Heart left ventricle (tissue), 13 donors: ENCODE measurements around the gene COL6A1.

Source experiments
- CTCF ChIP-seq, 12 donors: fragments of 200-600 bp; sonication (generic) in 4 of 12; IDR thresholded peaks; one replicate each; pipeline versions ENCODE4 v1.5.0 to v1.8.0; 2018 to 2022; ENCODE audit warnings: antibody characterized with exemption in 12 of 12, mild to moderate bottlenecking in 5 of 12
- POLR2A ChIP-seq, 2 donors: fragments of 450-650 bp; IDR thresholded peaks; one replicate each; pipeline ENCODE4 v1.6.1; 2017; ENCODE audit warnings: antibody characterized with exemption in 2 of 2, mild to moderate bottlenecking in 2 of 2, moderate library complexity in 2 of 2
- donor health status: ischemic (EF 13 %, LVEDD 7.1; RV severe dilation, severe dysfunction).
- donor health status: DM: no; HTN: yes; CAD: no.
- donor health status: DM: no; HTN: no; CAD: no.
- donor health status: ischemic (EF 25% LVEDD 6.9; RV normal size, moderate dysfunction).
- donor health status: ischemic (EF 25% LVEDD 5.7; RV mildly dilated, moderate dysfunction).
- donor health status: ischemic (EF 35%, LVEDD 5.7; RV mildly dilated, moderate dysfunction).
- donor health status: nonischemic (EF 11% LVEDD 7.7; RV severe dilation, severe dysfunction).
- donor health status: DM: yes; HTN: yes; CAD: no.
- donor health status: PGD.
- donor health status: ischemic (EF 29% LVEDD 5.4; RV normal size, mild dysfunction).
- donor health status: nonischemic (EF 23%, LVEDD 6.1; RV moderate dilation, normal function).

GRCh38 chr21:46037331-46038325 lies 56.1 kb downstream of the COL6A1 start:
- TF ChIP-seq CTCF (IDR thresholded peaks at IDR 0.05) (no peak), POLR2A (IDR thresholded peaks at IDR 0.05) (no peak)
